ENCODE measurements around the gene C19orf44.

Gene C19orf44

GRCh38 chr19:16518483-16519229 is 22.5 kb downstream of the C19orf44 start:
- DNase-seq (ENCODE audit: low read depth): no peak
- TF ChIP-seq, protein P1, sequence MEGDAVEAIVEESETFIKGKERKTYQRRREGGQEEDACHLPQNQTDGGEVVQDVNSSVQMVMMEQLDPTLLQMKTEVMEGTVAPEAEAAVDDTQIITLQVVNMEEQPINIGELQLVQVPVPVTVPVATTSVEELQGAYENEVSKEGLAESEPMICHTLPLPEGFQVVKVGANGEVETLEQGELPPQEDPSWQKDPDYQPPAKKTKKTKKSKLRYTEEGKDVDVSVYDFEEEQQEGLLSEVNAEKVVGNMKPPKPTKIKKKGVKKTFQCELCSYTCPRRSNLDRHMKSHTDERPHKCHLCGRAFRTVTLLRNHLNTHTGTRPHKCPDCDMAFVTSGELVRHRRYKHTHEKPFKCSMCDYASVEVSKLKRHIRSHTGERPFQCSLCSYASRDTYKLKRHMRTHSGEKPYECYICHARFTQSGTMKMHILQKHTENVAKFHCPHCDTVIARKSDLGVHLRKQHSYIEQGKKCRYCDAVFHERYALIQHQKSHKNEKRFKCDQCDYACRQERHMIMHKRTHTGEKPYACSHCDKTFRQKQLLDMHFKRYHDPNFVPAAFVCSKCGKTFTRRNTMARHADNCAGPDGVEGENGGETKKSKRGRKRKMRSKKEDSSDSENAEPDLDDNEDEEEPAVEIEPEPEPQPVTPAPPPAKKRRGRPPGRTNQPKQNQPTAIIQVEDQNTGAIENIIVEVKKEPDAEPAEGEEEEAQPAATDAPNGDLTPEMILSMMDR (IDR thresholded peaks at IDR 0.05; ENCODE audit: control insufficient read depth, extremely low read depth, insufficient read depth): no peak
- H3K4me3 ChIP-seq (ENCODE audit: low read depth, low read length): no peak overlapping the region

- H3K4me3 ChIP-seq (ENCODE audit: low read depth, low read length): no peak overlapping the region
- TF ChIP-seq, protein P1 (IDR thresholded peaks at IDR 0.05; ENCODE audit: control insufficient read depth, extremely low read depth, insufficient read depth): no peak
- DNase-seq (ENCODE audit: low read depth): no peak
Observed at GRCh38 chr19:16519230-16519687, 23.1 kb downstream of the C19orf44 start.

DNA sequence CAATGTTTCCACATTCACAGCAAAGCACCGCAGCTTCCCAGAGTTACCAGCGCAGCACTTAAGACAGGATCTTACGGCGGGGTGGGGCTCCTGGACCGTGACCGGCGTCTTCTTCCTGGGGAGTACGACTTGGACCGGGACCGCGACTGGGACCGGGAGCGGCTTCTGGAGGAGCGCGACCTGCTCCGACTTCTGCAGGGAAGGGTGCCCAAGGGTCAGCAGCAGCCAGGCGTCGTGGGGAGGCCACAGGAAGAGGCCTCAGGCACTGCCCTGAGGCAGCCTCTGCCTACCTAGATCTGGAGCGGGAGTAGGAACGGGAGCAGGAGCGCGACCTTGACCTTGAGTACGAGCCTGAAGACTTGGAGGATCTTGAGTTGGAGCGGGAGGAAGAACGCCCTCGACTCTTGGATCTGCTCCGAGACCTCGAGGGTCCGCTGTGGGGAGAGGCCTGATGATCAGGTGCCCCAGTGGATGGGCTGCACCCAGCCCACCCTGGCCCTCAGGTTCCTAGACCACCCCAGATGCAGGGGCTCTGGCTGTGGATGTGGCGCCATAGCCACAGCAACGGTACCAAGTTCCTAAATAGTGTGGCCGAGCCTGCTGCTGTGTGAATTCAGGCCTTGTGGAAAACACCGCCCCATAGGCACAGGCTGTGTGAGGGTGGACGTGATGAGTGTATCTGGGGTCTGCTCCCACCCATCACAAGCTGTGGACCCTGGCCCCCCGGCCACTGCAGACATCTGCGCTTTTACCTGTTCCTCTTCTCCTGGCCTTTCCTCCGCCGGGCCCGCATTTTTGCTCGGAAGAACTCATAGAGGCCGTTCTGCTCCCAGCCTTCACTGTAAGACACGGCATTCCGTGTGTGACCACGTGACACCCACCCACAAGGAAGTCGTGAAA is 24.1 kb downstream of the C19orf44 start:
- no peak overlapping the region for H3K4me3 ChIP-seq (ENCODE audit: low read depth, low read length)
- TF ChIP-seq, protein P1 (IDR thresholded peaks at IDR 0.05; ENCODE audit: control insufficient read depth, extremely low read depth, insufficient read depth): no peak
- no peak for DNase-seq (ENCODE audit: low read depth)

- H3K4me3 ChIP-seq (ENCODE audit: low read depth, low read length): no peak overlapping the region
- no peak for DNase-seq (ENCODE audit: low read depth)
- TF ChIP-seq, protein P1 (IDR thresholded peaks at IDR 0.05; ENCODE audit: control insufficient read depth, extremely low read depth, insufficient read depth): no peak
Observed at GRCh38 chr19:16520986-16521624, 24.9 kb downstream of the C19orf44 start.

GRCh38 chr19:16521715-16522289 is 25.6 kb downstream of the C19orf44 start:
- DNase-seq (ENCODE audit: low read depth): no peak
- H3K4me3 ChIP-seq (ENCODE audit: low read depth, low read length): no peak overlapping the region
- TF ChIP-seq, protein P1 (IDR thresholded peaks at IDR 0.05; ENCODE audit: control insufficient read depth, extremely low read depth, insufficient read depth): no peak

- DNase-seq (ENCODE audit: low read depth): no peak
- H3K4me3 ChIP-seq (ENCODE audit: low read depth, low read length): no peak overlapping the region
- TF ChIP-seq, protein P1 (IDR thresholded peaks at IDR 0.05; ENCODE audit: control insufficient read depth, extremely low read depth, insufficient read depth): no peak
Observed at GRCh38 chr19:16522559-16523377, 26.6 kb downstream of the C19orf44 start.

Measured in LNCaP clone FGC (cell line).